Ovary (tissue), 9 donors: ENCODE measurements around the gene ZSCAN22. TPM values are rescaled to one million over a fixed set of nuclear protein-coding genes. Genes with fewer than 3 reads are reported as not detected.
A peak's percentile ranks its signal among the peaks of the same experiment; 100 is the strongest.

Experiments
- DNase-seq, 5 donors: peaks; one replicate each; pipeline ENCODE4 v3.0.0-alpha.2; 2019 to 2020
- H3K27ac ChIP-seq, 2 donors: fragments of 200-600 bp; one replicate each; pipeline versions ENCODE4 v1.5.1 to v1.8.0; 2019 to 2022
- H3K27me3 ChIP-seq: fragments of 200-600 bp; one replicate; pipeline ENCODE4 v1.8.0; 2022
- H3K36me3 ChIP-seq: fragments of 200-600 bp; sonication (generic); one replicate; pipeline ENCODE4 v1.5.1; 2019
- H3K4me1 ChIP-seq: one replicate; pipeline ENCODE4 v1.8.1; 2013; ENCODE audit warnings: mild to moderate bottlenecking, moderate library complexity; ENCODE audit not compliant: insufficient read depth
- H3K4me3 ChIP-seq: fragments of 200-600 bp; sonication (generic); one replicate; pipeline ENCODE4 v1.5.1; 2017
- H3K9me3 ChIP-seq, 2 donors: fragments of 200-600 bp in 1 of 2; sonication (generic) in 1 of 2; one replicate each; pipeline versions ENCODE4 v1.5.1 to v1.8.1; 2013 to 2019; ENCODE audit warnings: mild to moderate bottlenecking in 1 of 2, moderate library complexity in 1 of 2
- EP300 ChIP-seq: sonication (generic); formaldehyde crosslinking; IDR thresholded peaks from one replicate; pipeline ENCODE4 v1.6.1; 2017; ENCODE audit warnings: antibody characterized with exemption
- POLR2A ChIP-seq: fragments of 450-650 bp; IDR thresholded peaks from one replicate; pipeline ENCODE4 v1.6.1; 2017; ENCODE audit warnings: antibody characterized with exemption, mild to moderate bottlenecking, moderate library complexity
- WGBS, 3 donors: extraction: QIAGEN DNeasy Blood & Tissue Kit in 1 of 3; methylation state at CpG; one replicate each; pipeline versions ENCODE4 v1.1.5 to v1.1.7; 2013 to 2017; 5-methylcytosine and 5-hydroxymethylcytosine counted together
- intact Hi-C, 4 donors: fragments of 100-400 bp; cut with DNase I; formaldehyde crosslinking; loops; one replicate each; pipeline versions ENCODE4 v1.11.0 to v1.15.1; 2022 to 2023
- polyA plus RNA-seq, 2 donors: library from polyadenylated mRNA; stranded (reverse); fragments of 200-250 nt in 1 of 2; fragments of 350-450 nt in 1 of 2; fragmentation: Illumina TruSeq in 1 of 2; extraction: RNeasy Lipid Tissue Mini Kit (QIAGEN cat#74804) in 1 of 2; gene quantifications; one replicate each; pipeline ENCODE4 v1.2.3, GENCODE V29; 2013 to 2014
- total RNA-seq, 7 donors: library from RNA; depleted of rRNA in 2 of 7; stranded (reverse); fragments of >200 nt in 2 of 7; fragmentation: NEBNext Ultra II Directional in 3 of 7; extraction: Animal tissue kit (Norgen Biotek cat#: 25700) in 3 of 7; gene quantifications; one replicate each; pipeline versions ENCODE4 v1.1.0 to v1.2.4, GENCODE V29; 2016 to 2023
- TF ChIP-seq, protein P1 (sequence below), 3 donors: fragments of 450-650 bp in 2 of 3; fragments of 200-600 bp in 1 of 3; IDR thresholded peaks; one replicate each; pipeline versions ENCODE4 v1.5.1 to v1.8.0; 2016 to 2022; ENCODE audit warnings: antibody characterized with exemption in 3 of 3, mild to moderate bottlenecking in 1 of 3
- donor health status: DM: no; HTN: no; CAD: no; lungs with moderate emphysema.
- donor health status: DM: no; HTN: no; CAD: no.
- donor health status: Bipolar disorder and iron deficiency.
- donor health status: DM: yes; HTN: yes; CAD: no.
- donor health status: DM: no; HTN: no; CAD: no.
- donor health status: DM: yes; HTN: yes; CAD: no.

Gene ZSCAN22
- total and polyA plus RNA-seq, 9 donors, result 1.1 to 6.1 (median 4.1) TPM

- H3K4me3 ChIP-seq, result no peak overlapping the region
- no peaks in the 10 kb centered on the region for H3K36me3 ChIP-seq
- H3K9me3 ChIP-seq, result no peaks in the 10 kb centered on the region
- intact Hi-C loops, result no loop called here
- no peaks in the 10 kb centered on the region for H3K27me3 ChIP-seq
- no peak for TF ChIP-seq POLR2A
- TF ChIP-seq, protein P1, sequence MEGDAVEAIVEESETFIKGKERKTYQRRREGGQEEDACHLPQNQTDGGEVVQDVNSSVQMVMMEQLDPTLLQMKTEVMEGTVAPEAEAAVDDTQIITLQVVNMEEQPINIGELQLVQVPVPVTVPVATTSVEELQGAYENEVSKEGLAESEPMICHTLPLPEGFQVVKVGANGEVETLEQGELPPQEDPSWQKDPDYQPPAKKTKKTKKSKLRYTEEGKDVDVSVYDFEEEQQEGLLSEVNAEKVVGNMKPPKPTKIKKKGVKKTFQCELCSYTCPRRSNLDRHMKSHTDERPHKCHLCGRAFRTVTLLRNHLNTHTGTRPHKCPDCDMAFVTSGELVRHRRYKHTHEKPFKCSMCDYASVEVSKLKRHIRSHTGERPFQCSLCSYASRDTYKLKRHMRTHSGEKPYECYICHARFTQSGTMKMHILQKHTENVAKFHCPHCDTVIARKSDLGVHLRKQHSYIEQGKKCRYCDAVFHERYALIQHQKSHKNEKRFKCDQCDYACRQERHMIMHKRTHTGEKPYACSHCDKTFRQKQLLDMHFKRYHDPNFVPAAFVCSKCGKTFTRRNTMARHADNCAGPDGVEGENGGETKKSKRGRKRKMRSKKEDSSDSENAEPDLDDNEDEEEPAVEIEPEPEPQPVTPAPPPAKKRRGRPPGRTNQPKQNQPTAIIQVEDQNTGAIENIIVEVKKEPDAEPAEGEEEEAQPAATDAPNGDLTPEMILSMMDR (IDR thresholded peaks at IDR 0.05), result no peak
- no peak for TF ChIP-seq EP300
- no peak for DNase-seq
- WGBS, 3 donors, result 85 to 93% (median 88%) methylated on average over 5 of the region's 5 CpGs
- H3K4me1 ChIP-seq, result peaks cover 3% of the 10 kb centered on the region
- H3K27ac ChIP-seq, result no peak overlapping the region
These were observed 37.4 kb downstream of the ZSCAN22 start for GRCh38 chr19:58364146-58364545.

- intact Hi-C loops, result no loop called here
- TF ChIP-seq EP300 (no peak), POLR2A (no peak)
- TF ChIP-seq, protein P1 (IDR thresholded peaks at IDR 0.05), result no peak
- 87 to 90% (median 89%) methylated on average over 32 of the region's 32 CpGs for WGBS, 3 donors
These were observed 40.0 kb downstream of the ZSCAN22 start for GRCh38 chr19:58366585-58367430.

GRCh38 chr19:58367698-58368454 lies 41.1 kb downstream of the ZSCAN22 start:
- intact Hi-C loops, result no loop called here
- Histone ChIP-seq H3K4me1 (peaks cover 3% of the 10 kb centered on the region), H3K36me3 (no peaks in the 10 kb centered on the region), H3K4me3 (no peak overlapping the region), H3K27ac (no peak overlapping the region), H3K9me3 (no peaks in the 10 kb centered on the region), H3K27me3 (no peaks in the 10 kb centered on the region)
- TF ChIP-seq, protein P1 (IDR thresholded peaks at IDR 0.05), result no peak
- TF ChIP-seq POLR2A (no peak), EP300 (no peak)
- DNase-seq, result no peak
- 77 to 83% (median 80%) methylated on average over 83 to 106 of the region's 106 CpGs for WGBS, 3 donors

More at GRCh38 chr19:58366585-58367430, 40.0 kb downstream of the ZSCAN22 start:
- Histone ChIP-seq H3K27me3 (no peaks in the 10 kb centered on the region), H3K27ac (no peak overlapping the region), H3K36me3 (no peaks in the 10 kb centered on the region), H3K4me1 (peaks cover under 1% of the 10 kb centered on the region), H3K4me3 (no peak overlapping the region), H3K9me3 (no peaks in the 10 kb centered on the region)
- DNase-seq, result no peak

DNA sequence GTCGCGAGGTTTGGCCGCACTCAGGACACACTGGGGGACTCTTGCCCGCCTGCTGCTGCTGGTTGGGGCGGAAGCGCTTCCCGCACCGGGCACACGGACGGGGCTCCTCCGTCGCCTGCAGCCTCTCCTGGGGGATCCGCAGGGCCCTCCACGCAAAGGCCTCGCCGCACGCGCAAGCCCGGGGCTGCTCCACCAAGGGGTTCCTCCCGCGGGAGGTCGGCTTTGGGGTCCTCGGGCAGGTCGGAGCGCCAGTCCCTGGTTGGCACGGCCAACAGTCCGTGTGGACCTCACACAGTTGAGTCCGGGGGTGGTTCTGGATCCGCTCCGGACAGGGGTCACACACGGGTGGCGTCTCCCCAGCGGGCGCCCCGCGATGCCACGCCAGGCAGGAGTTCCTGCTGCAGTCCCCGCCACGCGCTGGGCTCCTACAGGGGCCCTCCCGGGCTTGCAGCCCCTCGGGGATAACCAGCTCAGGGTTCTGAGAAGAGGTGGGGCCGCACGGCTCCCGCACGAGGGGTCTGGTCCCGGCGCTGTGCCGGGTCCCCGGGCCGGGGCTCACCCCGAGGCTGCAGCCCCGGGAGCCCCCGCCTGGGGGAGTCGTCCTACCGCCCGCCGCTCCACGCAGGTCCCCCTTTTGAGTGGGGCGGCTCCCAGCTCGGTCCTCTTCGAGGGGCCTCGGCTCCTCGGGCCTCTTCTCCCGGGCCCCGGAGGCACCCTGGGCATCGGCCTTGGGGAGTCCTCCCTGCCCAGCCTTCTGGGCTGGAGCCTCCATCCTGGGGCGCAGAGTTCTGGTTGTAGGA lies 42.0 kb downstream of the ZSCAN22 start:
- no peak overlapping the region for H3K27ac ChIP-seq
- no peak overlapping the region for H3K4me3 ChIP-seq
- intact Hi-C loops, result no loop called here
- DNase-seq, result peak in 2 of 5 donors; percentile 27 to 35
- TF ChIP-seq EP300, result no peak
- no peak for TF ChIP-seq POLR2A
- TF ChIP-seq, protein P1 (IDR thresholded peaks at IDR 0.05), result no peak
- no peaks in the 10 kb centered on the region for H3K27me3 ChIP-seq
- H3K9me3 ChIP-seq, result no peaks in the 10 kb centered on the region
- 88 to 91% (median 89%) methylated on average over 44 to 68 of the region's 68 CpGs for WGBS, 3 donors
- H3K4me1 ChIP-seq, result peaks cover 6% of the 10 kb centered on the region
- no peaks in the 10 kb centered on the region for H3K36me3 ChIP-seq
